ENCODE measurements around the gene EEF1AKMT3.

EEF1AKMT3 gene

DNA sequence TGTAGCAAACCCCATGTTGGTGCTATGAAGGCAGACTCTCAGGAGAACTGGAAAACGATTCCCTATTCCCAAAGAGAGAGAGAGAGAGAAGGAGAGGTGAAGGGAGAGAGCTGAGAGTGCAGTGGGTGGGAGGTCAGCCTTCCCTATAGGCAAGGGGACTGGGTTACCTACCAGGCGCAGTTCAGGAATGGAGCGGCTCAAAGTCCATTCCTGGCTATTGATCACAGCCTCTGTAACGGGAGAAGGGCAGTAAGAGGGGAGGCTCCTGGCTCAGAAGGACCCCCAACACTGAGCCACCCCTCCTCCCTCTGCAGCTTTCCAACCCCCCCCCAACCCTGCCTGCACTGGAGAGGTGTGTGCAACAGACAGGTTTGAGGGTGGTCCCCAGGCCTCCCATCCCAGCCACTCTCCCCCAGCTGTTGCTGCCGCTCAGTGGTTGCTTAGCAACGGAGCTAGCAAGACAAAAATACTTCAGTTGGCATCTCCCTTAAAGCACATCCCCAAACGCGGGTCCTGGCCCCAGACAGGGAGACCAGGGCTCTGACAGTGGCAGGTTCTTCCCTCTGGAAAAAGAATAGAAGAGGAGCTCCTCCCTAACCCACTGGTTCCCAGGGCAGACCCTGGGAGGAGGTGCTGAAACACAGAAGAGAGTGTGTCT is 37.1 kb upstream of the EEF1AKMT3 start:
- DNase-seq (ENCODE audit: low read depth in 2 of 3, low spot score in 2 of 3), result no peak

DNA sequence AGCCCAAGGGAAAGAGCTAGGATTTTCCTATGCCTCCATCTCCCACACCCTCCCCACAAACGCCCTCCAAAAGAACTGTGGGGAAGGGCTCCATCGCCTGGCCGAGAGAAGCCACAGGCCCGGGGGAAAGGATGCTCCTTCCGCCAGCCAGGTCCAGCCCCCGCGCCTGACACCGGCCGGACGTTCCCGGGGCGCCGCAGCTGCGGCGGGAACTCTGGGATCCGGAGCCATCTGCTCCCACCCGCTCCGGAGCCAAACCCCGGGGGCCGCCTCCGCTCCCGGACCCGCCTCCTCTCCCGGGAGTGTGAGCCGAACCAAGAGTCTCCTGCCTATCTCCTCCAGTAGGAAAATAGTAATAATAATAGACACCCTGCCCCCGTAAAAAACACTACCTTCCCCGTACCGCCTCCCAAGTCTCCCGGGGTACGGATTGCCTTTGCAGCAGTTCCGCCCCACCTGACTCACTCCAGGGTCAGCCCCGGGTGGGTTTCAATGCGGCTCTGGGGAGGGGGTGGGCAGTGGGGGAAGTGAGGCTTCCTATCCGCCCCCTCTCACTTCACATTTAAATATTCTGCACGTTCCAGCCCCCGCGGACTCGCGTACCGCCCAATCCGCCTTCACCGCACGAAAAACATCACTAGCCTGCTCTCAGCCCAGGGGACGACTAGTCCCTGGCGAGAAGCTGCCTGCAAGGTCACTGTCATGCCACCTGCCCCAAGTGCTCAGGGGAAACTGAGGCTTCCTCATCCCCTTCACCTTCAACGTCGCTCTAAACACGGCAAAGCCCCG is 36.3 kb upstream of the EEF1AKMT3 start:
- no peak for DNase-seq (ENCODE audit: low read depth in 2 of 3, low spot score in 2 of 3)

DNA sequence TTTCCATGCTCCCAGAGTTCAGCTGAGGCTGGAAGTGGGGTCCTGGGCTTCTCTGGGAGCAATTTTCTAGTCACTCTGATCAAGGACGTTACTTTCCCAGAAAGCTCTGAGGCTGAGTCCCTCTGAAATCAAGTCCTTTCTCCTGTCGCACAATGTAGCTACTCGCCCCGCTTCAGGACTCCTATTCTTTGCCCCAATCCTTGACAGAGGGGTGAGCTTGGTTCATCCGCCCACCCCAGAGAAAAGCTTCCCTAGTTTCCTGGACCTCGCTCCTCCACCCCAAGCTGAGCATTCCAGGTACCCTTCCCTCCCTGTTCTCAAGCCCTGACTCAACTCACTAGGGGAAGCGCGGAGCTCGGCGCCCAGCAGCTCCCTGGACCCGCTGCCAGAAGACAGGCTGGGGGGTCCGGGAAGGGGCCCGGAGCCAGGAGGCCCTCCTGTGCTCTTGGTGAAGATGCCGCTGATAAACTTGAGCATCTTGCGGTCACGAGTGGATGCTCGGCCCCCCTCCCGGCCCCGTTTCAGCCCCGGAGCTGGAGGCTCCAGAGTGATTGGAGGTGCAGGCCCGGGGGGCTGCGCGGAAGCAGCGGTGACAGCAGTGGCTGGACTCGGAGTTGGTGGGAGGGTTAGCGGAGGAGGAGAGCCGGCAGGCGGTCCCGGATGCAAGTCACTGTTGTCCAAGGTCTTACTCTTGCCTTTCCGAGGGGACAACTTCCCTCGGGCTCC is 35.5 kb upstream of the EEF1AKMT3 start:
- no peak for DNase-seq (ENCODE audit: low read depth in 2 of 3, low spot score in 2 of 3)

DNA sequence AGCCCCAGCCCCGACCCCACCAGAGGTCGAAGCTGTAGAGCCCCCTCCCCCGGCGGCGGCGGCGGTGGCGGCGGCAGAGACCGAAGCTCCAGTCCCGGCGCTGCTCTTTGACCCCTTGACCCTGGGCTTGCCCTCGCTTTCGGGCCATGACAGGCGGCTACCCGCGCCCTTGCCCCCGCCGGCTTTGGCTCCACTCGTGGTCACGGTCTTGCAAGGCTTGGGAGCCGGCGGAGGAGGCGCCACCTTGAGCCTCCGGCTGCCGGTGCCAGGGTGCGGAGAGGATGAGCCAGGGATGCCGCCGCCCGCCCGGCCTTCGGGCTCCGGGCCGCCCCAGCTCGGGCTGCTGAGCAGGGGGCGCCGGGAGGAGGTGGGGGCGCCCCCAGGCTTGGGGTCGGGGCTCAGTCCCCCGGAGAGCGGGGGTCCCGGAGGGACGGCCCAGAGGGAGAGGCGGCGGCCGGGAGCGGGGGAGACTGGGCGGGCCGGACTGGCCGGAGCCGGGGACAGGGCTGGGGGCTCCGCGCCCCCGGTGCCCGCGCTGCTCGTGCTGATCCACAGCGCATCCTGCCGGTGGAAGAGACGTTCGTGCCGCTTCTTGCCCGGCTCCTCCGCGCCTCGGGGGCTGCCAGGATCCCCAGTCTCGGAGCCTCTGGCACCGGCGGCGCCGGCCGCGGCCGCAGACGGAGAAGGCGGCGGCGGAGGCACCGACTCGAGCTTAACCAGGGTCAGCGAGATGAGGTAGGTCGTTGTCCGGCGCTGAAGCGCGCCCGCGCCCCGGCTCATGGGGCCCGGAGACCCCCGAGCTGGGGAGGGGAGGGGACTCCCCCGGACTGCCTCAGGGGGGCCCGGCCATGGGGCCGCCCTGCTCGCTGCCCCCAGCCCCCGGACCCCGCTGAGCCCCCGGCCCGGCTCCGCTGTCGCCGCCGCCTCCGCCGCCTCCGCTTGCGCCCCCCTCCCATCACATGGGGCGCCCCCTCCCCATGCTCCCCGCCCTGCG is 34.6 kb upstream of the EEF1AKMT3 start:
- no peak for DNase-seq (ENCODE audit: low read depth in 2 of 3, low spot score in 2 of 3)

DNA sequence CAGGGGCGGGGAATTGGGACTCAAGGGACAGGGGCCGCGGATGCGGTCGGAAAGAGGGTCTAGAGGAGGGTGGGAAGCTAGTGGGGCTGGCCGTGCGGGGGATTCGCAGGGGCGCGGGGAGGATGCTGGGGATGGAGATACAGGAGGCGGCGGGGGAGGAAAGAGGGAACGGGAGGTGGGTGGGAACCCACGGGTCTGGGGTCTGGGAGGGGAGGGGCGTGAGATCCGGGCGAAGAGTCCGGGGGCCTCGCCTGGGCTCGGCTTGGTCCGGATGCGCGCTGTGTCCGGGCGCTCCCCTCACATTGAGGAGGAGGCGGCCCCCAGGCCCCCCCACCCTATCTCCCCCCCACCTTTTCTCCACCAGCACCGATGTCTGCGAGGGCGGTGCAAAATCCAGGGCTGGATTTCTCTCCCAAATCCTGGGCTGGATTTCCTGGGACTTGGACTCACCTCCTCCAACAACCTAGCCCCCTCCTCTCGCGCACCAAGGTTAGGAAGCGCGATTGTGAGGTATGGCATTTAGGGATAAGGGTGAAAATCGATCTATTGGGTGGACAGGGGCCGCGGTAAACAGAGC is 33.7 kb upstream of the EEF1AKMT3 start, which contains the start of gene AGAP2:
AGAP2 (minus strand) TSS at position 82 of the 577 bp plus-strand sequence. CDS start 496 bp downstream, outside the sequence.
- no peak for DNase-seq (ENCODE audit: low read depth in 2 of 3, low spot score in 2 of 3)

DNA sequence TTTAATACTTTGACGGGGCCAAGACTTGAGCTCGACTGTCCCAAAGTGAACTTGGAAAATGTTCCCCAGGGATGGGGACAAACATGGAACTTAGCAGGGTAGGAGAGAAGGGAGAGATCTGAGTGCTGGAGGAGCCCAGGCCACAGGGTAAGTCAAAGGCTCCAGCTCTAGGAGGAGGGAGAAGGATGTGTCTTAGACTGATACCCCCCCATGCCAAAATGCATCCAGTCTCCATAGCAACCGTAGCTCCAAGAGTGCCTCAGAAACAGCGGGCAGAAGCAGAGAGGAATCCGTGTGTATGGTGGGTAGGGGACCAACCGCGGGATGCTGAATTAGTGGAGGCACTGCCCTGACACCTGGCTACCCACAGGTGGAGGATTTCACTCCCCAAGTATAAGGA is 33.0 kb upstream of the EEF1AKMT3 start:
- no peak for DNase-seq (ENCODE audit: low read depth in 2 of 3, low spot score in 2 of 3)

DNA sequence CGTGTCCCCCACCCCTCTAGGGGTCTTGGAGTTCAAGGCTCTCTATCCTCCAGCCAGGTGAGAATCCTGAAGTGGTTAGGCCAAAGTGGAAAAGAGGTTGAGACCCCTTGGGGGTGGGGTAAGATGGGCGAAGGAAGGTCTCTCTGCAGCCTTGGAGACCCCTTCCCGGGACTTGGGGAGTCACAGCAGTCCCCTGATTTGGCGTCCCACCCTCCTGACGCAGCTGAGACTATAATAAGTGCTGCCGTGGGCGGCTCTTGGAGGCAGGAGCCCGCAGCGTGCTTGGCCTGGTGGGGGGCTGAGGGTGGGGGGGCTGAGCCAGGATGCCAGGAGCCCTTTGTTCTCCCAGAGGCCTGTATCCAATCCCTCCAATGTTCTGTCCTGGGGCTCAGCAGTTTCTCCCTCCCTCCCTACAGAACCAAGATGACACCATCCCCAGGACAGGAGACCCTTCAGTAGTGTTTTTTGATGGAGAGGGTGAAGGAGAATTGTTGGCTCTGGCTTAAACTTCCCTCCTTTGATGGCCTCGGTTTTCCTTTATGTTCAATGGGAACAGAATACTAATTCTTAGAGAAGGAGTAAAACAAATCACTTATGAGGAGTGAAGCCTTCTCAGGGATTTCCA is 32.4 kb upstream of the EEF1AKMT3 start:
- DNase-seq (ENCODE audit: low read depth in 2 of 3, low spot score in 2 of 3), result no peak

DNA sequence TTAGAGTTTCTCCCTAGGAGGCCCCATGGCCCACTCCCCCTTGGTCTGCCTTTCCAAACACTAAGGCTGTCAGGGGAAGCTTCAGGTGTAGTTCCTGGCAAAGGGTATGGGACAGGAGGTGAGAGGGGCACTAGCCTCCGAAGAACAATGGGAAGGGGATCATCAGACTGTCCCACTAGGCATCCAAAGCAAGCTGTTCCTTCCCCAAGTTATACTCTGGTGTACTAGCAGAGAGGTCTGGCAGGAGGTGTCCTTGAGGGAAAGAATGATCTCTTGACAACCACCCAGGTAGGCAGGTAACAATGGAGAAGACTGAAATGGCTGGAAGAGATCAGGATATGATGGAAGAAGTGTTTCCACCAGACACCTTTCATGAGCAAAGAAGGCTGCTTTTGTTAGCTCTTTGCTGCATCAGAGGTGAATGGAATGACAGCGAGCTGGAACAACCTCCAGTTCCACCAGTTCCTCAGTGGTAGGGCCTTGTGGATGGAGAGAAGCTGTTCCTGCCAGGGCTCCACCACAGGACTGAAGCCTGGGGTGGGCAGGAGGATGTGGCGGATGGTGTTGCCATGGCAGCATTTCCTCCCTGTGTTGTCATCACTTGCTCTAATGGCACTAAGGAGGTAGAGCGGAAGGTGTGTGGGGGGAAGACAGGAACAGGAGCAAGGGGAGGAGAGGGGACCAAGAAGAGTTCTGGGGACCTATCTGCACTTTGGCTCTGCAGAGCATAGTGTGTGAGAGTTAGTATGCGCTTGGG is 31.6 kb upstream of the EEF1AKMT3 start:
- DNase-seq (ENCODE audit: low read depth in 2 of 3, low spot score in 2 of 3), result peak in 2 of 3 experiments; percentile 33 to 59

DNA sequence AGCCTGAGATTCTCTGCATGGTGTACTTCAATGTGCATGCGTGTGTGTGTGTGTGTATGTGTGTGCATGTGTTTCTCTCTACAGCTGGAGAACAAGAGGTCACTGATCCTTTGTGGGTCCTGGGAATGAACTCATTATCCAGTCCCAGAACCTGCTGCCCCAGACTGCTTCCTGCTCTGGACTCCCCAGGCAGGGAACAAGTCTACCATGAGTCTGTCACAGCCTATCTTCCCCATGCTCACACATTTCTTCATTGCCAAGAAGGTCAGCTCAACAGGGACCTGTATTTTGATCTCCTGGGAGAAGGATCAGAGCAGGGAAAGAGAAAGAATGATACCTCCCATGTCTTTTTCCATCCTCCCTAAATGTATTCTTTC is 31.0 kb upstream of the EEF1AKMT3 start:
- no peak for DNase-seq (ENCODE audit: low read depth in 2 of 3, low spot score in 2 of 3)

DNA sequence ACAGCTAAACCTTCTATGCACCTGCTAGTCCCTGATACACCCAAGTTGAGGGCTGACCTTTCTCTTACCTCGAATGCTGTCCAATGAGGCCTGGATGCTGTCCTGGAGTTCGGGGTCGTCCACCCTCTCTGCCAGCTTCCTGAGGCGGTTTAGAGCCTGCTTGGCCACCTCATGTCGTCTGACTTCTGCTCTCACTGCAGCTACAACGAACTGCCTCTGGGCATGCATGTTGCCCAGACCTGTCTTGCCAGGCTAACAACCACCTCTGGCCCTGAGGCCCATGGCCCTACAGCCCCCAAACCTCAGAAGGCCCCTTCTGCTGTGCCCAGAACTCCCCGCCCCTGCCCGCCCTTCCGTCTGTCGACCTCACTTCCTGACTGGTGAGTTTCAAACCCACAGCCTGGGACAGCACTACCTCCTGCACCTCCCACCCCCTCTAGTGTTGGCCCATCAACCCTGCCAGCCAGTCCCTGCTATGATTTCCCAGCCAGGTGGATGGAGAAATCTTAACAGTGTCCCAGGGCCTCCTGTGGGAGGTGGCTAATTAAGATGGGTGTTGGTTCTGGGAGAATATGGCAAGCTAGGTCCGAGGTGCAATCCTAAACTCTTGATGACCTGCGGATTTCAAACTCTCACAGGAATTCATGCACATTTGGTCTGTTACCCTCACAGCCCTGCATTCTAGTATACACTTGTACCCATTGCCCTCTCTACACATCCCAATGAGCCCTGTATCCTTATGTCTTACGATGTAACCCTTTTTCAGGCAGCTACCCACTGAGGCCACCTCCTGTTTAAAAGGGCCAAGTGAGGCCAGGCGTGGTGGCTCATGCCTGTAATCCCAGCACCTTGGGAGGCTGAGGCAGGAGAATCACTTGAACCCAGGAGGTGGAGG is 30.3 kb upstream of the EEF1AKMT3 start:
- peak; percentile 44 to 61 (median 59) for DNase-seq (ENCODE audit: low read depth in 2 of 3, low spot score in 2 of 3)

DNA sequence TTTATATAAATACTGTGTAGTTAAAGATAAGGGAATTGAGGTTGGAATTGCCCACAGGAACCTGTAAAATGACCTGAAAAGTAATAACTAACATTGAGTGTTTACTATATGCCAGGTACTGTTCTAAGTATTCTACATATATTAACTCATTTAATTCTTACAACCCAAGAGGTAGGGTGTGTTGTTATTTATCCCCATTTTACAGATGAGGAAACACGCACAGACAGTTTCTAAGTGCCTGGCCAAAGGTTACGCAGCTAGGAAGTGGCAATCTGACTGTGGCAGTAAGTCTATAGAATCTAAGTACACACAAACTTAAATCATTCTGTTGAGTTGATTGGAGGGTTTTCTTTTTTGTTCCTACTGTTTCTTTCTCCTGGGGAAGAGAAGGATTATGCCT is 28.6 kb upstream of the EEF1AKMT3 start:
- DNase-seq (ENCODE audit: low read depth in 2 of 3, low spot score in 2 of 3), result no peak

DNA sequence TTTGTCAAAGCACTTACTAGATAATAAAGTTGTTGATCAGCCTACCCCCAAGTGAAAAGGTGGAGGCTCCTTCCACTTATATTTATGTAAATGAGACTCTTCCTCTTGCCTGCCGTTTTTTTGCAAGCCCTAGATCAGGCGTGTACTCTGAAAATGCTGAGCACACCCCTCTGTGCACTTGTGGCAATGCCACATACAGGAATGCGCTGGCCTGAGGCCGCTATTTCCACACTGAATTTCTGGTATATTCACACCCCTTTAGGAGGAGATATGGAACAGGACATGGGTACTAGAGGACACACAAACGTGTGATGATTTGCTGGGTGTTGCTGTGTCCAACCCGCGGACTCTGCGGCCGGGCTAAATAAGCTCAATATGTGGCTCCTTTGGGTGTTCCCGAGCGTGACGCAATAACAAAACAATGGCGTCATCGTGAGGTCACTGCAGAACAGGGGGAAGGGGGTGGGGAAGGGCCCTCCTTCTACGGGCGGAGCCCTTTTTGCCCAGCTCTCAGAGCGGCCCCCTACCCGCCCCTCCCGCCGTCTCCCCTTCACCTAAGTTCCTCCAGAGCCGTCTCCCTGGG is 28.1 kb upstream of the EEF1AKMT3 start:
- DNase-seq (ENCODE audit: low read depth in 2 of 3, low spot score in 2 of 3), result peak in 2 of 3 experiments; percentile 61 to 72

DNA sequence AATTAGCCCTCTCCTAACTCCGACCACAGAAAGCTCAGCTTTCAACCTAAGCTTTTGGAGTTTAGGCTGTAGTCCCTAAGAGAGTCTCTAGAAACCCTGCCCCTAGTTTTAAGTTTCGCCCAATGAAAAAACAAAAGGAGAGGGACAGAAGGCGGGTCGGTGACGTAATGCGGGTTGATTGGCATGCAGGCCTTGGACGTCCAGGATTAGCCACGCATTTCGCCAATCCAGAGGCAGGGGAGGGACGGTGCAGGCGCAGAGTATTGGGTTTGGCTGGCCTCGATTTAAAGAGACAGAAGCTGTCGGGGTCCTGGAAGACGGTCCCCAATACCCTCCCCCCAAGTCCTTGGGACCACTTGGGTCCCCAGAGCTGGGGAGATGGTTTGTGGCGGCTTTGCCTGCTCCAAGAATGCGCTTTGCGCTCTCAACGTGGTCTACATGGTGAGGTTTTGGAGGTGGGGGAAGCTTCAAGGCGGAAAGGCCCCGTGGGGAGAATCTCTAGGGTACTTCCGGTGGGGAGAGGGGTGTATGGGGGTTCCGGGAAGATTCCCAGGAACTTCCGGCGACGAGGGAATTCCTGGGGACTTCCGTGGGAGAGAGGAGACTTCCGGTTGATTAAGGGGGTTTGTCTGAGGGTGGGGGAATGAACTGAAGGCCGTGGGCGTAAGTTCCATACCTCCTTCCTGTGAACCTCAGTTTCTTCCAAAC is 27.5 kb upstream of the EEF1AKMT3 start, which contains the start of gene TSPAN31:
TSPAN31 (plus strand) TSS at position 263 of the 708 bp plus-strand sequence; CDS start at position 379, 116 bp downstream.
- DNase-seq (ENCODE audit: low read depth in 2 of 3, low spot score in 2 of 3), result peak; percentile 75 to 91 (median 85)

DNA sequence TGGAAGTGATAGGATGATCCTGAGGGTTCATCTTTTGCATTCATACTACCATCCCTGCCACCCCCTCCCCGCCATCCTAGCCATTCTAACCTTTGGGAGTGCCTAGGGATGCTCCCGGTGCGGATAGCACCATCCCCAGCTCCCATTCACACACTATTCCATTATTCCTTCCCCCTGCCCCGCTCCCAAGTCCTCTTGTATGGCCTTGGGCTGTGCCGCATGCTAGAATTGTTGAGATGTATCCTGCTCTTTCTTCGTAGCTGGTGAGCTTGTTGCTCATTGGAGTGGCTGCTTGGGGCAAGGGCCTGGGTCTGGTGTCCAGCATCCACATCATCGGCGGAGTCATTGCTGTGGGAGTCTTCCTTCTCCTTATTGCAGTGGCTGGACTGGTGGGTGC is 26.9 kb upstream of the EEF1AKMT3 start:
- DNase-seq (ENCODE audit: low read depth in 2 of 3, low spot score in 2 of 3), result no peak

DNA sequence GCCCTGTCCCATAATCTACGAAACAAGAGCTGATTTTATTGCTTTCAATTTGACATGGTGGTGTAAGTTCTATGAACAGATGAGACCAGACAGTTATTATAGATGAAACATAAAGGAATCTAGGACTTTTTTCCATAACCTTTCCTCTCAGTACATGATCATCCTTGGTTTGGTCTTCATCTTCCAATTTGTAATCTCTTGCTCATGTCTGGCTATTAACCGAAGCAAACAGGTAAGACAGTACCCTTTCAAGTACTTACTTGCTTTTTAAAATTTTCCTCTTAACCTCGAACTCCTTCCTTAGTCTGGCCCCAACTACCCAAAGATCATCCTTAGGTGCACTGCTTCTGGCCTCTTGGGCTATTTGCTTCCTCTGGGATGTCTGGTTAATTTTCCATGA is 26.4 kb upstream of the EEF1AKMT3 start:
- no peak for DNase-seq (ENCODE audit: low read depth in 2 of 3, low spot score in 2 of 3)

DNA sequence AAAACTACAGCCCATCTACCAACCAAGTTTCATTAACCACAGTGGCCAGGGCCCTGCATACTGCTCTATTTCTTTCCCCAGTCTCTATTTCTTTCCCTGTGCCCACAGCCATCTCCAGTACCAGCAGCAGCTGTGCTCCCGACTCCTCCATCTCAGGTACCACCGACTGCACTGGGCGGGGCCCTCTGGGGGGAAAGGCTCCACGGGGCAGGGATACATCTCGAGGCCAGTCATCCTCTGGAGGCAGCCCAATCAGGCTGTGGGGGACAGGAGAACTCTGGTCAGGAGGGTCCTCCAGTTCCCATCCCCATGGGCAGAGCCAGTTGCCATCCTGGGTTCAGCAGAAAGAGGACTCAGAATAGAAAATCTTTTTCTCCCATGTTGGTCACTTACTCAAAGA is 23.4 kb upstream of the EEF1AKMT3 start:
- DNase-seq (ENCODE audit: low read depth in 2 of 3, low spot score in 2 of 3), result no peak
